GM19240 (cell line): ENCODE results near the gene KCND2.

ENCODE experiments used
- DNase-seq: peaks from one replicate; pipeline ENCODE4 v3.0.0; 2011; ENCODE audit warnings: low spot score; ENCODE audit not compliant: insufficient read length

KCND2 gene

GRCh38 chr7:120307991-120308545 is 35.1 kb downstream of the KCND2 start:
- DNase-seq: no peak

GRCh38 chr7:120311028-120311788 is 38.2 kb downstream of the KCND2 start:
- DNase-seq: no peak

GRCh38 chr7:120320218-120320961 is 47.4 kb downstream of the KCND2 start:
- no peak for DNase-seq

GRCh38 chr7:120327054-120327453 is 54.1 kb downstream of the KCND2 start:
- no peak for DNase-seq

- DNase-seq: no peak
These were observed 59.5 kb downstream of the KCND2 start for GRCh38 chr7:120332433-120332832.

GRCh38 chr7:120334475-120334874 is 61.5 kb downstream of the KCND2 start:
- no peak for DNase-seq

- DNase-seq: no peak
These were observed 64.4 kb downstream of the KCND2 start for GRCh38 chr7:120337308-120337907.

- no peak for DNase-seq
These were observed 71.3 kb downstream of the KCND2 start for GRCh38 chr7:120344276-120344675.

- no peak for DNase-seq
These were observed 80.2 kb downstream of the KCND2 start for GRCh38 chr7:120353171-120353570.

- DNase-seq: no peak
These were observed 87.9 kb downstream of the KCND2 start for GRCh38 chr7:120360918-120361317.

GRCh38 chr7:120363414-120363813 is 90.4 kb downstream of the KCND2 start:
- DNase-seq: no peak

- no peak for DNase-seq
These were observed 98.0 kb downstream of the KCND2 start for GRCh38 chr7:120370954-120371353.

GRCh38 chr7:120373174-120373573 is 100.2 kb downstream of the KCND2 start:
- DNase-seq: no peak

GRCh38 chr7:120394595-120394994 is 121.6 kb downstream of the KCND2 start:
- DNase-seq: no peak

GRCh38 chr7:120395526-120396019 is 122.6 kb downstream of the KCND2 start:
- no peak for DNase-seq

GRCh38 chr7:120398284-120399000 is 125.5 kb downstream of the KCND2 start:
- DNase-seq: no peak

GRCh38 chr7:120400806-120401455 is 128.0 kb downstream of the KCND2 start:
- no peak for DNase-seq

GRCh38 chr7:120402079-120402767 is 129.2 kb downstream of the KCND2 start:
- no peak for DNase-seq

- no peak for DNase-seq
These were observed 129.8 kb downstream of the KCND2 start for GRCh38 chr7:120402801-120403200.

- no peak for DNase-seq
These were observed 131.1 kb downstream of the KCND2 start for GRCh38 chr7:120404042-120404441.
